ENCODE measurements around the gene LRRN4CL. TPM values are rescaled to one million over a fixed set of nuclear protein-coding genes. Genes with fewer than 3 reads are reported as not detected.
A peak's percentile ranks its signal among the peaks of the same experiment; 100 is the strongest.

The LRRN4CL gene
- total and polyA plus RNA-seq, 9 of the 15 experiments (the other 6 are each of a cell fraction or from before 2014, with no cell fraction given), result 0.03 to 0.11 (median 0.05) TPM; not detected in 4

DNA sequence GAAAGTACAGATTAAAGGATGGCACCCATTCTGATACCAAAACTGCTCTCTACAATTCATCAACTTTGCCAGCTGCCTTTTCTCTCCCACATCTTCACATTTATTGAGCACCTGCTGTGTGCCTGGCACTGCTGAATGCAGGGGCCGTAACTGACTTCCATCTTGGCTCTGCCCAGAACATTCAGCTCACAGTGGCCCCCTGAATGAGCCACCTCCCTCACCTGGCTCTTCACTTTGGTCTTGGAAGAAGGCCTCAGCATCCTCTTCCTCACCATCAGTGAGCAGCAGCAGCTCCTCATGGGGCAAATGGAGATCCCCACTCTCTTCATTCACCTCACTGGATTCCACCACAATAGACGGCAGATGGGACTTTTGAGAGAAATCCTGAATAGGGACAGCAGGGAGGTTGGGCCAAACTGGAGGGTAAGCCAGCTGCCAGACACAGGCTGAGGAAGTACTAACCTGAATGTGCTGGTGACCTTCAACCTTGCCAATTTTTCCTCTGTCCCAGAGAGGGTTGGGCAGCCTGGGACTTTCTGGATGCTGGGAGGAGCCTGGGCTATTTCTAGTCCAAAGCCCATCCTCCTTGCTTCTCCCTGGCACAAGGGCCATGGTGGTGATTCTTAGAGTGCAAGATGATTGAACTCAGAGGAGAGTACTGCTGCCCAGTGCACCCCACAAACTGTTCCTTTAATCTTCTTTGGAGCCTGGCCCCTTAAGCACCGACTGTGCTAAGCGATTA lies 19.7 kb downstream of the LRRN4CL start (continued):
- TF ChIP-seq ZNF274 (IDR thresholded peaks at IDR 0.05; ENCODE audit: borderline replicate concordance, low read depth, low read length) (no peak), FOS (IDR thresholded peaks at IDR 0.05; ENCODE audit: extremely low read depth, insufficient read length) (no peak), ZNF717 (CRISPR knock-in tag; IDR thresholded peaks at IDR 0.05) (no peak), GTF2E2 (tag; IDR thresholded peaks at IDR 0.05) (no peak), L3MBTL2 (IDR thresholded peaks at IDR 0.05) (no peak), ZNF217 (CRISPR knock-in tag; IDR thresholded peaks at IDR 0.05) (no peak), RBM25 (IDR thresholded peaks at IDR 0.05; ENCODE audit: low read depth, low read length, severe bottlenecking) (no peak), TCF3 (CRISPR knock-in tag; IDR thresholded peaks at IDR 0.05) (0 out of 2 replicates have a peak, but pooled peaks have one; percentile 12), ZNF586 (CRISPR knock-in tag; conservative IDR thresholded peaks at IDR 0.05) (no peak), ZNF507 (tag; conservative IDR thresholded peaks at IDR 0.05) (no peak), ESRRA (IDR thresholded peaks at IDR 0.05; ENCODE audit: borderline replicate concordance, low read depth) (no peak), ZNF24 (IDR thresholded peaks at IDR 0.05) (no peak), RBM39 (optimal IDR thresholded peaks at IDR 0.05; ENCODE audit: low read depth, low read length) (no peak), NR2C1 (IDR thresholded peaks at IDR 0.05) (peak; percentile 65), NR2C1 (tag; IDR thresholded peaks at IDR 0.05) (peak; percentile 54; the same call in 1 of the 2 replicates), SRF (CRISPR knock-in tag; IDR thresholded peaks at IDR 0.05) (no peak), FOXA1 (IDR thresholded peaks at IDR 0.05; ENCODE audit: borderline replicate concordance) (no peak), THRAP3 (IDR thresholded peaks at IDR 0.05; ENCODE audit: borderline replicate concordance) (no peak), CTBP1 (IDR thresholded peaks at IDR 0.05; ENCODE audit: borderline replicate concordance) (no peak), TAF1 (IDR thresholded peaks at IDR 0.05; ENCODE audit: control insufficient read depth, extremely low read depth, insufficient read depth, low read length, severe bottlenecking) (no peak), FUS (optimal IDR thresholded peaks at IDR 0.05; ENCODE audit: low read depth, low read length) (no peak), ZNF197 (CRISPR knock-in tag; IDR thresholded peaks at IDR 0.05; ENCODE audit: low read depth) (no peak), CAMTA2 (CRISPR knock-in tag; conservative IDR thresholded peaks at IDR 0.05) (no peak)
- TF ChIP-seq, protein P1, sequence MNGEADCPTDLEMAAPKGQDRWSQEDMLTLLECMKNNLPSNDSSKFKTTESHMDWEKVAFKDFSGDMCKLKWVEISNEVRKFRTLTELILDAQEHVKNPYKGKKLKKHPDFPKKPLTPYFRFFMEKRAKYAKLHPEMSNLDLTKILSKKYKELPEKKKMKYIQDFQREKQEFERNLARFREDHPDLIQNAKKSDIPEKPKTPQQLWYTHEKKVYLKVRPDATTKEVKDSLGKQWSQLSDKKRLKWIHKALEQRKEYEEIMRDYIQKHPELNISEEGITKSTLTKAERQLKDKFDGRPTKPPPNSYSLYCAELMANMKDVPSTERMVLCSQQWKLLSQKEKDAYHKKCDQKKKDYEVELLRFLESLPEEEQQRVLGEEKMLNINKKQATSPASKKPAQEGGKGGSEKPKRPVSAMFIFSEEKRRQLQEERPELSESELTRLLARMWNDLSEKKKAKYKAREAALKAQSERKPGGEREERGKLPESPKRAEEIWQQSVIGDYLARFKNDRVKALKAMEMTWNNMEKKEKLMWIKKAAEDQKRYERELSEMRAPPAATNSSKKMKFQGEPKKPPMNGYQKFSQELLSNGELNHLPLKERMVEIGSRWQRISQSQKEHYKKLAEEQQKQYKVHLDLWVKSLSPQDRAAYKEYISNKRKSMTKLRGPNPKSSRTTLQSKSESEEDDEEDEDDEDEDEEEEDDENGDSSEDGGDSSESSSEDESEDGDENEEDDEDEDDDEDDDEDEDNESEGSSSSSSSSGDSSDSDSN (IDR thresholded peaks at IDR 0.05; ENCODE audit: borderline replicate concordance in 1 of 2, low read depth in 2 of 2, low read length in 2 of 2), result no peak
- TF ChIP-seq, protein P2, sequence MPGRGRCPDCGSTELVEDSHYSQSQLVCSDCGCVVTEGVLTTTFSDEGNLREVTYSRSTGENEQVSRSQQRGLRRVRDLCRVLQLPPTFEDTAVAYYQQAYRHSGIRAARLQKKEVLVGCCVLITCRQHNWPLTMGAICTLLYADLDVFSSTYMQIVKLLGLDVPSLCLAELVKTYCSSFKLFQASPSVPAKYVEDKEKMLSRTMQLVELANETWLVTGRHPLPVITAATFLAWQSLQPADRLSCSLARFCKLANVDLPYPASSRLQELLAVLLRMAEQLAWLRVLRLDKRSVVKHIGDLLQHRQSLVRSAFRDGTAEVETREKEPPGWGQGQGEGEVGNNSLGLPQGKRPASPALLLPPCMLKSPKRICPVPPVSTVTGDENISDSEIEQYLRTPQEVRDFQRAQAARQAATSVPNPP (IDR thresholded peaks at IDR 0.05; ENCODE audit: borderline replicate concordance, insufficient read depth, insufficient read length), result no peak
- TF ChIP-seq, protein P3, sequence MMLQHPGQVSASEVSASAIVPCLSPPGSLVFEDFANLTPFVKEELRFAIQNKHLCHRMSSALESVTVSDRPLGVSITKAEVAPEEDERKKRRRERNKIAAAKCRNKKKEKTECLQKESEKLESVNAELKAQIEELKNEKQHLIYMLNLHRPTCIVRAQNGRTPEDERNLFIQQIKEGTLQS (IDR thresholded peaks at IDR 0.05), result no peak
- TF ChIP-seq, protein P3 (CRISPR knock-in tag; conservative IDR thresholded peaks at IDR 0.05), result 0 out of 2 replicates have a peak, but pooled peaks have one; percentile 18

All from K562 (cell line).